ENCODE data around the gene TMEM259.

- TF ChIP-seq POLR2AphosphoS5 (IDR thresholded peaks at IDR 0.05; ENCODE audit: low read depth) (no peak), CTCF (IDR thresholded peaks at IDR 0.05; ENCODE audit: insufficient read depth, low read length) (no peak)
These were observed 20.4 kb upstream of the TMEM259 start for GRCh38 chr19:1041272-1041834.
